Activated naive CD4-positive, alpha-beta T cell treated with Interleukin-2 at 50 U/mL for 16 hours (primary cell): ENCODE results near the gene SF3B4.
A peak's percentile ranks its signal among the peaks of the same experiment; 100 is the strongest.
"Not testable (repeated sequence)": the region's sequence is repeated elsewhere in the genome, so short reads cannot be mapped to it uniquely, and the experiment has no call there.

Experiments used
- DNase-seq: peaks from one replicate; pipeline ENCODE4 v3.0.0-alpha.2; 2020

SF3B4 gene

GRCh38 chr1:149887456-149888246, 40.0 kb downstream of the SF3B4 start:
- DNase-seq, result peak; percentile 71

GRCh38 chr1:149887196-149887455, 40.5 kb downstream of the SF3B4 start:
- not testable (repeated sequence) for DNase-seq

GRCh38 chr1:149886396-149887195, 41.0 kb downstream of the SF3B4 start:
- DNase-seq, result peak; percentile 82

- not testable (repeated sequence) for DNase-seq
Measured at GRCh38 chr1:149886121-149886395, 41.5 kb downstream of the SF3B4 start.

GRCh38 chr1:149885339-149886120, 42.1 kb downstream of the SF3B4 start:
- peak; percentile 62 for DNase-seq

GRCh38 chr1:149884433-149885338, 42.9 kb downstream of the SF3B4 start:
- DNase-seq, result no peak

- no peak for DNase-seq
Measured at GRCh38 chr1:149883598-149884247, 43.9 kb downstream of the SF3B4 start.

GRCh38 chr1:149881876-149882275, 45.7 kb downstream of the SF3B4 start:
- DNase-seq, result no peak

GRCh38 chr1:149879556-149879955, 48.0 kb downstream of the SF3B4 start:
- DNase-seq, result no peak

- no peak for DNase-seq
Measured at GRCh38 chr1:149877211-149877946, 50.2 kb downstream of the SF3B4 start.
